ENCODE data around the gene KSR2. TPM values are rescaled to one million over a fixed set of nuclear protein-coding genes. Genes with fewer than 3 reads are reported as not detected.

Gene KSR2
- total and polyA plus RNA-seq, 2 of the 4 experiments (the other 2 are of a cell fraction) = not detected

GRCh38 chr12:118015306-118015705 is 46.5 kb upstream of the KSR2 start:
- no peak overlapping the region for H3K9ac ChIP-seq (ENCODE audit: low read depth, low read length)
- no peak overlapping the region for H2AK5ac ChIP-seq (ENCODE audit: low read depth, low read length)
- in situ Hi-C loops (cut with MboI; ENCODE audit: low sequenced_read_pairs) = loop anchor here (10.0 kb wide), 1 partner anchor 141 kb away; no protein-coding TSS in a partner anchor
- H2BK5ac ChIP-seq (ENCODE audit: low read depth, low read length, poor library complexity, severe bottlenecking) = no peak overlapping the region
- H2BK20ac ChIP-seq (ENCODE audit: low read depth, low read length) = no peak overlapping the region
- no TSS peak for BruUV-seq (replicated peaks)
- no peak for TF ChIP-seq RCOR1 (IDR thresholded peaks at IDR 0.05; ENCODE audit: insufficient replicate concordance, low read length)
- no peak for TF ChIP-seq CHD1 (IDR thresholded peaks at IDR 0.05; ENCODE audit: low read depth, low read length)
- no peak for TF ChIP-seq MXI1 (IDR thresholded peaks at IDR 0.05; ENCODE audit: borderline replicate concordance, low read depth, low read length)
- no peak for TF ChIP-seq POLR2A (IDR thresholded peaks at IDR 0.05; ENCODE audit: low read depth, low read length)
- no peak for TF ChIP-seq NFE2L2 (IDR thresholded peaks at IDR 0.05; ENCODE audit: low read depth, low read length)
- H3K4me1 ChIP-seq (ENCODE audit: control insufficient read depth, insufficient read depth, low read length) = no peaks in the 10 kb centered on the region
- H3K4ac ChIP-seq (ENCODE audit: low read depth, low read length) = no peak overlapping the region
- H2BK15ac ChIP-seq (ENCODE audit: low read depth, low read length) = no peak overlapping the region
- intact Hi-C loops (cut with micrococcal nuclease) = loop anchor here (5.0 kb wide), 1 partner anchor 138 kb away; no protein-coding TSS in a partner anchor
- H4K20me1 ChIP-seq (ENCODE audit: insufficient read depth, low read length) = no peaks in the 10 kb centered on the region
- H2BK120ac ChIP-seq (ENCODE audit: low read depth, low read length) = no peak overlapping the region
- no peak overlapping the region for H3K23ac ChIP-seq (ENCODE audit: low read depth, low read length)
- no peaks in the 10 kb centered on the region for H3K9me1 ChIP-seq (ENCODE audit: insufficient read depth, low read length)
- CTCF ChIA-PET = no interaction called here
- dilution Hi-C loops (cut with HindIII; ENCODE audit: low sequenced_read_pairs, unreplicated experiment) = no loop called here
- H4K8ac ChIP-seq (ENCODE audit: low read depth in 2 of 2, low read length in 2 of 2) = no peak overlapping the region
- H4K91ac ChIP-seq (ENCODE audit: insufficient read depth, low read depth, low read length) = no peak overlapping the region
- H3K27me3 ChIP-seq (ENCODE audit: control insufficient read depth, insufficient read depth, low read length) = no peaks in the 10 kb centered on the region
- POLR2A ChIA-PET (ENCODE audit: unreplicated experiment) = no interaction called here
- no peak overlapping the region for H4K5ac ChIP-seq (ENCODE audit: low read depth, low read length)
- no peak overlapping the region for H3K27ac ChIP-seq (ENCODE audit: insufficient read depth, low read length)
- no peak for DNase-seq
- no peak overlapping the region for H2AFZ ChIP-seq (replicated peaks; ENCODE audit: low read length, poor library complexity)
- no peak overlapping the region for H3K14ac ChIP-seq (replicated peaks; ENCODE audit: low read depth, low read length)
- ATAC-seq (ENCODE audit: low read depth) = no peak
- H3K4me3 ChIP-seq (ENCODE audit: insufficient read depth, low read depth, low read length) = no peak overlapping the region
- H3K56ac ChIP-seq (ENCODE audit: extremely low read depth, insufficient read depth, low read length) = no peak overlapping the region
- H3K36me3 ChIP-seq (ENCODE audit: control insufficient read depth, insufficient read depth, low read length) = peaks cover 6% of the 10 kb centered on the region
- no peaks in the 10 kb centered on the region for H3K9me3 ChIP-seq (ENCODE audit: control insufficient read depth, insufficient read depth, low read length)
- H3K18ac ChIP-seq (ENCODE audit: low read depth, low read length) = no peak overlapping the region
- no CpG with 5 or more reads among the region's 2 CpGs for WGBS, 2 experiments (ENCODE audit: extremely low coverage in 2 of 2, insufficient read length in 1 of 2)
- peaks cover 10% of the 10 kb centered on the region in 2 experiments for H3K79me1 ChIP-seq (ENCODE audit: low read depth in 1 of 2, low read length in 2 of 2)
- no peak overlapping the region for H3K4me2 ChIP-seq (ENCODE audit: low read depth, low read length)
- H2AK9ac ChIP-seq (replicated peaks; ENCODE audit: low read depth, low read length, poor library complexity) = no peak overlapping the region

All from IMR-90 (cell line).